Left lung (tissue), 10 donors: ENCODE results near the gene SPRED1. TPM values are rescaled to one million over a fixed set of nuclear protein-coding genes. Genes with fewer than 3 reads are reported as not detected.
A peak's percentile ranks its signal among the peaks of the same experiment; 100 is the strongest.

Experiments
- ATAC-seq: fragments of 200-7000 bp; cut with Tn5 transposase; one replicate; pipeline ENCODE4 v1.9.1; 2020; ENCODE audit warnings: moderate library complexity
- DNase-seq, 4 donors: peaks; one replicate each; pipeline ENCODE4 v3.0.0-alpha.2; 2013 to 2020
- H3K27ac ChIP-seq, 2 donors: fragments of 200-600 bp; sonication (generic) in 1 of 2; one replicate each; pipeline versions ENCODE4 v1.5.0 to v1.8.0; 2020 to 2021
- H3K27me3 ChIP-seq, 2 donors: fragments of 200-600 bp; sonication (generic) in 1 of 2; one replicate each; pipeline versions ENCODE4 v1.5.0 to v1.8.0; 2020 to 2021
- H3K36me3 ChIP-seq, 2 donors: fragments of 200-600 bp; sonication (generic) in 1 of 2; one replicate each; pipeline versions ENCODE4 v1.5.0 to v1.8.0; 2020 to 2021
- H3K4me1 ChIP-seq, 2 donors: fragments of 200-600 bp; one replicate each; pipeline ENCODE4 v1.8.0; 2021
- H3K4me3 ChIP-seq, 2 donors: fragments of 200-600 bp; sonication (generic) in 1 of 2; one replicate each; pipeline versions ENCODE4 v1.5.0 to v1.8.0; 2020 to 2021; ENCODE audit warnings: mild to moderate bottlenecking in 1 of 2
- H3K9me3 ChIP-seq, 2 donors: fragments of 200-600 bp; sonication (generic) in 1 of 2; one replicate each; pipeline versions ENCODE4 v1.5.0 to v1.8.0; 2020 to 2021
- CTCF ChIP-seq, 2 donors: fragments of 200-600 bp; sonication (generic) in 1 of 2; IDR thresholded peaks; one replicate each; pipeline versions ENCODE4 v1.5.0 to v1.8.0; 2021; ENCODE audit warnings: antibody characterized with exemption in 2 of 2
- intact Hi-C, 2 donors: fragments of 100-400 bp; cut with DNase I; formaldehyde crosslinking; loops; one replicate each; pipeline versions ENCODE4 v1.11.2 to v1.14.2; 2022
- polyA plus RNA-seq, 6 donors: library from polyadenylated mRNA; unstranded; fragments of 120-200 nt; gene quantifications; one replicate each; pipeline ENCODE4 v1.2.1, GENCODE V29; 2013; ENCODE audit not compliant: insufficient read length in 6 of 6
- total RNA-seq, 2 donors: library from RNA; stranded (reverse); fragmentation: NEBNext Ultra II Directional; extraction: Animal tissue kit (Norgen Biotek cat#: 25700); gene quantifications; one replicate each; pipeline ENCODE4 v1.2.1, GENCODE V29; 2021
- donor health status: DM: no; HTN: yes; CAD: no.
- donor health status: DM: no; HTN: no; CAD: no.

Gene SPRED1
- total and polyA plus RNA-seq, 8 donors, result 36.3 to 59.4 (median 44.6) TPM

GRCh38 chr15:38389924-38390542 is 137.4 kb downstream of the SPRED1 start:
- peak in 3 of 4 donors; percentile 38 to 67 (median 49) for DNase-seq
- intact Hi-C loops, result no loop called here
- Histone ChIP-seq H3K4me1 (no peaks in the 10 kb centered on the region), H3K27ac (no peak overlapping the region), H3K4me3 (no peak overlapping the region), H3K27me3 (no peaks in the 10 kb centered on the region), H3K36me3 (no peaks in the 10 kb centered on the region), H3K9me3 (no peaks in the 10 kb centered on the region)
- peak; percentile 99 for ATAC-seq
- TF ChIP-seq CTCF (IDR thresholded peaks at IDR 0.05), result peak; percentile 79 to 84

- ATAC-seq (no peak), DNase-seq (no peak)
- Histone ChIP-seq H3K27me3 (no peaks in the 10 kb centered on the region), H3K9me3 (no peaks in the 10 kb centered on the region), H3K4me1 (no peaks in the 10 kb centered on the region), H3K27ac (no peak overlapping the region), H3K36me3 (no peaks in the 10 kb centered on the region), H3K4me3 (no peak overlapping the region)
- intact Hi-C loops, result no loop called here
- TF ChIP-seq CTCF (IDR thresholded peaks at IDR 0.05), result no peak
Observed at GRCh38 chr15:38391191-38391590, 138.6 kb downstream of the SPRED1 start.

GRCh38 chr15:38398134-38398533 is 145.5 kb downstream of the SPRED1 start:
- H3K9me3 ChIP-seq, result no peaks in the 10 kb centered on the region
- TF ChIP-seq CTCF (IDR thresholded peaks at IDR 0.05), result no peak
- intact Hi-C loops, result no loop called here
- ATAC-seq, result peak; percentile 75
- no peak for DNase-seq
- no peaks in the 10 kb centered on the region for H3K36me3 ChIP-seq
- H3K27me3 ChIP-seq, result peaks cover 0 to 5% of the 10 kb centered on the region in 2 donors
- H3K4me1 ChIP-seq, result no peaks in the 10 kb centered on the region
- no peak overlapping the region for H3K27ac ChIP-seq
- no peak overlapping the region for H3K4me3 ChIP-seq

- intact Hi-C loops, result no loop called here
- Histone ChIP-seq H3K9me3 (no peaks in the 10 kb centered on the region), H3K27ac (no peak overlapping the region), H3K4me3 (no peak overlapping the region), H3K27me3 (peaks cover 0 to 5% of the 10 kb centered on the region in 2 donors), H3K36me3 (no peaks in the 10 kb centered on the region), H3K4me1 (no peaks in the 10 kb centered on the region)
- ATAC-seq (no peak), DNase-seq (no peak)
- TF ChIP-seq CTCF (IDR thresholded peaks at IDR 0.05), result no peak
Observed at GRCh38 chr15:38401106-38401505, 148.5 kb downstream of the SPRED1 start.

GRCh38 chr15:38401701-38402100 is 149.1 kb downstream of the SPRED1 start:
- DNase-seq (no peak), ATAC-seq (no peak)
- Histone ChIP-seq H3K36me3 (no peaks in the 10 kb centered on the region), H3K9me3 (no peaks in the 10 kb centered on the region), H3K4me1 (no peaks in the 10 kb centered on the region), H3K27me3 (peaks cover 0 to 5% of the 10 kb centered on the region in 2 donors), H3K27ac (no peak overlapping the region), H3K4me3 (no peak overlapping the region)
- no peak for TF ChIP-seq CTCF (IDR thresholded peaks at IDR 0.05)
- intact Hi-C loops, result no loop called here
